Esophagus squamous epithelium (tissue), 5 donors: Measurements from ENCODE around the gene KIF26B. TPM values are rescaled to one million over a fixed set of nuclear protein-coding genes. Genes with fewer than 3 reads are reported as not detected.

Source experiments
- DNase-seq: peaks from one replicate; lab custom pipeline; 2025; lab: John Stamatoyannopoulos, UW
- H3K27ac ChIP-seq, 4 donors: fragments of 200-600 bp; sonication (generic); one replicate each; pipeline ENCODE4 v1.5.1; 2016 to 2019; ENCODE audit warnings: mild to moderate bottlenecking in 1 of 4
- H3K27me3 ChIP-seq, 4 donors: fragments of 200-600 bp; sonication (generic); 1 replicate in 3 of 4; 2 replicates in 1 of 4; pipeline versions ENCODE4 v1.5.1 to v1.6.0; 2017 to 2021; ENCODE audit warnings: antibody characterized with exemption in 1 of 4
- H3K36me3 ChIP-seq, 3 donors: fragments of 200-600 bp; sonication (generic); one replicate each; pipeline ENCODE4 v1.5.1; 2016 to 2019
- H3K4me1 ChIP-seq, 3 donors: fragments of 200-600 bp; sonication (generic); one replicate each; pipeline ENCODE4 v1.5.1; 2017 to 2019
- H3K4me3 ChIP-seq, 4 donors: fragments of 200-600 bp; sonication (generic); 1 replicate in 3 of 4; 2 replicates in 1 of 4; pipeline ENCODE4 v1.5.1; 2016 to 2019; ENCODE audit warnings: mild to moderate bottlenecking in 2 of 4, moderate library complexity in 1 of 4
- H3K9me3 ChIP-seq, 3 donors: fragments of 200-600 bp; sonication (generic); one replicate each; pipeline ENCODE4 v1.5.1; 2016 to 2019
- CTCF ChIP-seq, 6 experiments: fragments of 450-650 bp in 4 of 6; fragments of 200-600 bp in 2 of 6; sonication (generic) in 2 of 6; IDR thresholded peaks; one replicate each; pipeline ENCODE4 v1.5.1; 2016 to 2019; ENCODE audit warnings: antibody characterized with exemption in 6 of 6, mild to moderate bottlenecking in 4 of 6, moderate library complexity in 4 of 6
- POLR2A ChIP-seq, 4 donors: fragments of 450-650 bp; IDR thresholded peaks; one replicate each; pipeline ENCODE4 v1.6.1; 2017; ENCODE audit warnings: antibody characterized with exemption in 4 of 4, mild to moderate bottlenecking in 4 of 4, moderate library complexity in 3 of 4
- WGBS, 2 donors: methylation state at CpG; one replicate each; pipeline ENCODE4 v1.1.5; 2018; 5-methylcytosine and 5-hydroxymethylcytosine counted together
- intact Hi-C: fragments of 100-400 bp; cut with DNase I; formaldehyde crosslinking; loops from one replicate; pipeline ENCODE4 v1.15.0; 2022
- total RNA-seq, 4 donors: library from RNA; depleted of rRNA; stranded (reverse); fragments of >200 nt; gene quantifications; one replicate each; pipeline ENCODE4 v1.1.0, GENCODE V29; 2016
- donor health status: DM: yes; HTN: yes; CAD: no.

Gene KIF26B
- total RNA-seq, 4 donors from 2014 or later = 0.23 to 2.7 (median 1.0) TPM

- WGBS, 2 donors = 70 to 83% methylated on average over 12 to 13 of the region's 14 CpGs
- intact Hi-C loops = no loop called here
Measured at GRCh38 chr1:245411245-245412036, 256.7 kb downstream of the KIF26B start.

GRCh38 chr1:245412306-245412705 lies 257.5 kb downstream of the KIF26B start:
- no peaks in the 10 kb centered on the region for H3K9me3 ChIP-seq
- H3K27me3 ChIP-seq = no peaks in the 10 kb centered on the region
- TF ChIP-seq CTCF (IDR thresholded peaks at IDR 0.05) = no peak
- TF ChIP-seq POLR2A (IDR thresholded peaks at IDR 0.05) = no peak
- DNase-seq = no peak
- no peaks in the 10 kb centered on the region for H3K4me1 ChIP-seq
- H3K4me3 ChIP-seq = no peak overlapping the region
- intact Hi-C loops = no loop called here
- no peak overlapping the region for H3K27ac ChIP-seq
- H3K36me3 ChIP-seq = no peaks in the 10 kb centered on the region
- WGBS, 2 donors = 55 to 77% methylated on average over 5 of the region's 5 CpGs

More at GRCh38 chr1:245411245-245412036, 256.7 kb downstream of the KIF26B start:
- H3K4me3 ChIP-seq = no peak overlapping the region
- no peaks in the 10 kb centered on the region for H3K27me3 ChIP-seq
- H3K36me3 ChIP-seq = no peaks in the 10 kb centered on the region
- H3K27ac ChIP-seq = no peak overlapping the region
- no peaks in the 10 kb centered on the region for H3K9me3 ChIP-seq
- no peak for TF ChIP-seq POLR2A (IDR thresholded peaks at IDR 0.05)
- TF ChIP-seq CTCF (IDR thresholded peaks at IDR 0.05) = no peak
- DNase-seq = no peak
- no peaks in the 10 kb centered on the region for H3K4me1 ChIP-seq

GRCh38 chr1:245416781-245417180 lies 262.0 kb downstream of the KIF26B start:
- intact Hi-C loops = no loop called here
- 89 to 91% methylated on average over 2 of the region's 2 CpGs for WGBS, 2 donors
- no peak for DNase-seq
- H3K27me3 ChIP-seq = peaks cover 0 to 9% (median 0%) of the 10 kb centered on the region in 4 donors
- TF ChIP-seq CTCF (IDR thresholded peaks at IDR 0.05) = no peak
- no peak for TF ChIP-seq POLR2A (IDR thresholded peaks at IDR 0.05)
- H3K36me3 ChIP-seq = no peaks in the 10 kb centered on the region
- no peaks in the 10 kb centered on the region for H3K4me1 ChIP-seq
- no peak overlapping the region for H3K27ac ChIP-seq
- no peak overlapping the region for H3K4me3 ChIP-seq
- no peaks in the 10 kb centered on the region for H3K9me3 ChIP-seq

GRCh38 chr1:245418077-245418476 lies 263.3 kb downstream of the KIF26B start:
- no peak for TF ChIP-seq CTCF (IDR thresholded peaks at IDR 0.05)
- TF ChIP-seq POLR2A (IDR thresholded peaks at IDR 0.05) = no peak
- H3K9me3 ChIP-seq = no peaks in the 10 kb centered on the region
- 56 to 73% methylated on average over 12 to 14 of the region's 14 CpGs for WGBS, 2 donors

GRCh38 chr1:245419461-245419978 lies 264.7 kb downstream of the KIF26B start:
- no peak overlapping the region for H3K27ac ChIP-seq
- no peak for TF ChIP-seq CTCF (IDR thresholded peaks at IDR 0.05)
- TF ChIP-seq POLR2A (IDR thresholded peaks at IDR 0.05) = no peak
- WGBS, 2 donors = 86 to 91% methylated on average over 13 of the region's 15 CpGs
- intact Hi-C loops = no loop called here
- no peaks in the 10 kb centered on the region for H3K36me3 ChIP-seq
- no peak overlapping the region for H3K4me3 ChIP-seq
- no peak for DNase-seq
- H3K9me3 ChIP-seq = no peaks in the 10 kb centered on the region
- peaks cover 0 to 9% (median 0%) of the 10 kb centered on the region in 4 donors for H3K27me3 ChIP-seq
- no peaks in the 10 kb centered on the region for H3K4me1 ChIP-seq

More at GRCh38 chr1:245418077-245418476, 263.3 kb downstream of the KIF26B start:
- H3K27me3 ChIP-seq = peaks cover 0 to 9% (median 0%) of the 10 kb centered on the region in 4 donors
- no peak overlapping the region for H3K27ac ChIP-seq
- no peaks in the 10 kb centered on the region for H3K36me3 ChIP-seq
- H3K4me3 ChIP-seq = no peak overlapping the region
- no peaks in the 10 kb centered on the region for H3K4me1 ChIP-seq
- DNase-seq = no peak
- intact Hi-C loops = no loop called here
